Measurements from ENCODE around the gene PCDHGB5.
"Not testable (repeated sequence)": the region's sequence is repeated elsewhere in the genome, so short reads cannot be mapped to it uniquely, and the experiment has no call there.

The PCDHGB5 gene

GRCh38 chr5:141397756-141398551, at the start of gene PCDHGB5:
TSS of gene PCDHGB5 (plus strand) at chr5:141397947. CDS start at chr5:141398128, 181 bp downstream.
- in situ Hi-C loops (cut with MboI; ENCODE audit: low sequenced_read_pairs) = not testable (repeated sequence)

DNA sequence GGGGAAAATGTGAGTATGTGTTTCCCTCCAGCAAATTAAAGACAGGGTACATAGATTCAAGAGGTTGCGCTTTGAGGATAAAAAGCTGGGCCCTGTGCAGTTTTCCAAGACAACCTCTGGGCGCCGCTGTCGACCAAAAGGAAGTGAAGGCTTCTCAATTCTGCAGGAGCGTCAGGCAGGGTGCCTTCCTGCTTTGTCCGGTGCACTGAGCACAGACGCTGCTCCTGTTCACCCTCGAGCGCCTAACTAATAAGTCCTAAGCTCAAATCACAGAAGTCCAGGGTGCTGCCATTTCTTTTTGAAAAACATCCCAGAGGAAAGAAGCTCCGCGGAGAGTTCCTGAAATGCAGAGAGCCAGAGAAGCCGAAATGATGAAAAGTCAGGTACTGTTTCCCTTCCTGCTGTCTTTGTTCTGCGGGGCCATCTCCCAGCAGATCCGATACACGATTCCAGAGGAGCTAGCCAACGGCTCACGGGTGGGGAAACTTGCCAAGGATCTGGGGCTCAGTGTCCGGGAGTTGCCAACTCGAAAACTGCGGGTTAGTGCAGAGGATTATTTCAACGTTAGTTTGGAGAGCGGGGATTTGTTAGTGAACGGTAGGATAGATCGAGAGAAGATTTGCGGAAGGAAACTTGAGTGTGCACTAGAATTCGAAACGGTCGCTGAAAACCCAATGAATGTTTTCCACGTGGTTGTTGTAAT, 47.7 kb upstream of the PCDHGB5 start, which contains the start of gene PCDHGB1:
Gene PCDHGB1, plus strand, starts transcription at position 183 of the 703 bp plus-strand sequence. Its CDS starts 162 bp downstream, at position 345.
- in situ Hi-C loops (cut with MboI; ENCODE audit: low sequenced_read_pairs) = no loop called here

DNA sequence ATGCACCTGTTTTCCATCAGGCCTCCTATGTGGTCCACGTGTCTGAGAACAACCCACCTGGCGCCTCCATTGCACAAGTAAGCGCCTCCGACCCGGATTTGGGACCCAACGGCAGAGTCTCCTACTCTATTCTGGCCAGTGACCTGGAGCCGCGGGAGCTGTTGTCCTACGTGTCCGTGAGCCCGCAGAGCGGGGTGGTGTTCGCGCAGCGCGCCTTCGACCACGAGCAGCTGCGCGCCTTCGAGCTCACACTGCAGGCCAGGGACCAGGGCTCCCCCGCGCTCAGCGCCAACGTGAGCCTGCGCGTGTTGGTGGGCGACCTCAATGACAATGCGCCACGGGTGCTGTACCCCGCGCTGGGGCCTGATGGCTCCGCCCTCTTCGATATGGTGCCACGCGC, 46.2 kb upstream of the PCDHGB5 start:
- in situ Hi-C loops (cut with MboI; ENCODE audit: low sequenced_read_pairs) = no loop called here

GRCh38 chr5:141354900-141355469, 42.8 kb upstream of the PCDHGB5 start, which contains the start of gene PCDHGA4:
TSS of gene PCDHGA4 (plus strand) at chr5:141355021. CDS start at chr5:141355108, 87 bp downstream.
- in situ Hi-C loops (cut with MboI; ENCODE audit: low sequenced_read_pairs) = no loop called here

DNA sequence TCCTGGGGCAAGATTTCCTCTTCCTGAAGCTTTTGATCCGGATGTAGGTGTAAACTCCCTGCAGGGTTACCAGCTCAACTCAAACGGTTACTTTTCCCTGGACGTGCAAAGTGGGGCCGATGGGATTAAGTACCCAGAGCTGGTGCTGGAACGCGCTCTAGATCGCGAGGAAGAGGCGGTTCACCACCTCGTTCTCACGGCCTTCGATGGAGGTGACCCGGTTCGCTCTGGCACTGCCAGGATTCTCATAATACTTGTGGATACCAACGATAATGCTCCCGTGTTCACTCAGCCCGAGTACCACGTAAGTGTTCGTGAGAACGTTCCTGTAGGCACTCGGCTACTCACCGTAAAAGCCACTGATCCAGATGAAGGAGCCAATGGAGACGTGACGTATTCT, 42.1 kb upstream of the PCDHGB5 start:
- in situ Hi-C loops (cut with MboI; ENCODE audit: low sequenced_read_pairs) = no loop called here

DNA sequence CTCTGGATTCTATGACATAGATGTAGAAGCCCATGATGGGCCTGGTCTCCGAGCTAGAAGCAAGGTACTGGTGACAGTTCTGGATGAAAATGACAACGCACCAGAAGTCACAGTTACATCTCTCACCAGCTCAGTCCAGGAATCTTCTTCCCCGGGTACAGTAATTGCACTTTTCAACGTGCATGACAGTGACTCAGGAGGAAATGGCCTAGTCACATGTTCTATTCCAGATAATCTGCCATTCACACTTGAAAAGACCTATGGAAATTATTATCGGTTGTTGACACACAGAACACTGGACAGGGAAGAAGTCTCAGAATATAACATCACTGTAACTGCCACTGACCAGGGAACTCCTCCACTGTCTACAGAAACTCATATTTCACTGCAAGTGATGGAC, 41.6 kb upstream of the PCDHGB5 start:
- in situ Hi-C loops (cut with MboI; ENCODE audit: low sequenced_read_pairs) = no loop called here

- in situ Hi-C loops (cut with MboI; ENCODE audit: low sequenced_read_pairs) = no loop called here
Observed at GRCh38 chr5:141356950-141357349, 40.8 kb upstream of the PCDHGB5 start.

DNA sequence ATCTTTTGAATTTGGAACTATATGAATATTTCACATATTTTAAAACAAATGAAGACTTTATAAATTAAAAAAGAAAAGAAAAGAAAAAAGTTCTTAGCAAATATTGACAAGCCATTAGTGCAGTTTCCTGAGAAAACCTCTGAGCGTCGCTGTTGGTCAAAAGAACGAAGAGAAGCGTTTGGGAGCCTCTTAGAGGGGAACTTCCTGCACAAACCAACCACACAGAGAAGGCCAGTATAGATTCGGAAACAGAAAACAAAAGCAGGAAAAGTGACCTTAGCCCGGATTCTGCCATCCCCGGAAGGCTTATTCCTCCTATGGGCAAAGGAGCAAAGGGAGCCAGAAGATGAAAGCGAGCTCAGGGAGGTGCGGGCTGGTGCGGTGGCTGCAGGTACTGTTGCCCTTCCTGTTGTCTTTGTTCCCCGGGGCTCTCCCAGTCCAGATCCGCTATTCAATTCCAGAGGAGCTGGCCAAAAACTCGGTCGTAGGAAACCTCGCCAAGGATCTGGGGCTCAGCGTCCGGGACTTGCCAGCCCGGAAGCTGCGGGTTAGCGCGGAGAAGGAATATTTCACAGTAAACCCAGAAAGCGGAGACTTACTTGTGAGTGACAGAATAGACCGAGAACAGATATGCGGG, 37.8 kb upstream of the PCDHGB5 start, which contains the start of gene PCDHGB2:
Gene PCDHGB2, plus strand, starts transcription at position 205 of the 637 bp plus-strand sequence. Its CDS starts 142 bp downstream, at position 347.
- in situ Hi-C loops (cut with MboI; ENCODE audit: low sequenced_read_pairs) = no loop called here

GRCh38 chr5:141360685-141361084, 37.1 kb upstream of the PCDHGB5 start:
- in situ Hi-C loops (cut with MboI; ENCODE audit: low sequenced_read_pairs) = no loop called here

- in situ Hi-C loops (cut with MboI; ENCODE audit: low sequenced_read_pairs) = no loop called here
Observed at GRCh38 chr5:141362719-141363118, 35.0 kb upstream of the PCDHGB5 start.

GRCh38 chr5:141363952-141364660, 33.6 kb upstream of the PCDHGB5 start, which contains the start of gene PCDHGA5:
TSS of gene PCDHGA5 (plus strand) at chr5:141364162. CDS start at chr5:141364331, 169 bp downstream.
- in situ Hi-C loops (cut with MboI; ENCODE audit: low sequenced_read_pairs) = no loop called here

- in situ Hi-C loops (cut with MboI; ENCODE audit: low sequenced_read_pairs) = no loop called here
Observed at GRCh38 chr5:141366016-141366896, 31.5 kb upstream of the PCDHGB5 start.

DNA sequence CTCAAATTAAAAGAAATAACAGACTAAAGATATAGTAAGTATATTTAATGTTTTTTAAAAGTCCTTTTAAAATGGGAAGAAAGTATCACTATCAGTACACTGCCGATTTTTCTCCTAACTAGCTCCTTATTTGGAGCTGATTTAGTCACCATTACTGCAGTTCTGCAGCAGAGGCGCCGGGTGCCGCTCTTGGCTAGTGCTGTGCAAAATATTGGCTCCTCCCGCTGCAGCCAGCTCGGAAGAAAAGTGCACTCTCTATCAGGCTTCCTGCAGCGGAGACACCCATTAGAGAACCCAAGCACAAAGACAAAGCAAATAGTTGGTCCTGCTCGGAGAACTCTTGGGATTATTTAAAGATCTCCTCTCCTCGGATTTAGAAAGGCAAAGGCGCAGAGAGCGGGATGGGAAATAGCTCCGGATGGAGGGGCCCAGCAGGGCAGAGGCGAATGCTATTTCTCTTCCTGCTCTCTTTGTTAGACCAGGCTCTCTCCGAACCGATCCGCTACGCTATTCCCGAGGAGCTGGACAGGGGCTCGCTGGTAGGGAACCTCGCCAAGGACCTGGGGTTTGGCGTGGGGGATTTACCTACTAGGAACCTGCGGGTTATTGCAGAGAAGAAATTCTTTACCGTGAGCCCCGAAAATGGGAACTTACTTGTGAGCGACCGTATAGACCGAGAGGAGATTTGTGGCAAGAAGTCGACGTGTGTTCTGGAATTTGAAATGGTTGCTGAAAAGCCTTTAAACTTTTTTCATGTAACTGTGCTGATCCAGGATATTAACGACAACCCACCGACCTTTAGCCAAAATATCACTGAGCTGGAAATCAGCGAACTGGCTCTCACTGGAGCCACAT, 27.5 kb upstream of the PCDHGB5 start, which contains the start of gene PCDHGB3:
Gene PCDHGB3, plus strand, starts transcription at position 249 of the 855 bp plus-strand sequence. Its CDS starts 153 bp downstream, at position 402.
- in situ Hi-C loops (cut with MboI; ENCODE audit: low sequenced_read_pairs) = no loop called here

DNA sequence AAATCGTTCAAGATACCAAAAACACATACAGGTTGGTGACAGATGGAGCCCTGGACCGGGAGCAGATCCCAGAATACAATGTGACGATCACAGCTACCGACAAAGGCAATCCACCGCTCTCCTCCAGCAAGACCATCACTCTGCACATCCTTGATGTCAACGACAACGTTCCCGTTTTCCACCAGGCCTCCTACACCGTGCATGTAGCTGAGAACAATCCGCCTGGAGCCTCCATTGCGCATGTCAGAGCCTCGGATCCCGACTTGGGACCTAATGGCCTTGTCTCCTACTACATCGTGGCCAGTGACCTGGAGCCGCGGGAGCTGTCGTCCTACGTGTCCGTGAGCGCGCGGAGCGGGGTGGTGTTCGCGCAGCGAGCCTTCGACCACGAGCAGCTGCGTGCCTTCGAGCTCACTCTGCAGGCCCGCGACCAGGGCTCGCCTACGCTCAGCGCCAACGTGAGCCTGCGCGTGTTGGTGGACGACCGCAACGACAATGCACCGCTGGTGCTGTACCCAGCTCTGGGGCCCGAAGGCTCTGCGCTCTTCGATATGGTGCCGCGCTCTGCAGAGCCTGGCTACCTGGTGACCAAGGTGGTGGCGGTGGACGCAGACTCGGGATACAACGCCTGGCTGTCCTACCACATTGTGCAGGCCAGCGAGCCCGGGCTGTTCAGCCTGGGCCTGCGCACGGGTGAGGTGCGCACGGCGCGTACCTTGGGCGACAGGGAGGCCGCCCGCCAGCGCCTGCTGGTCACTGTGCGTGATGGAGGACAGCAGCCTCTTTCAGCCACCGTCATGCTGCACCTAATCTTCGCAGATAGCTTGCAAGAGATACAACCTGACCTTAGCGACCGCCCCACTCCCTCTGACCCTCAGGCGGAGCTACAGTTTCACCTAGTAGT, 25.9 kb upstream of the PCDHGB5 start:
- in situ Hi-C loops (cut with MboI; ENCODE audit: low sequenced_read_pairs) = no loop called here

DNA sequence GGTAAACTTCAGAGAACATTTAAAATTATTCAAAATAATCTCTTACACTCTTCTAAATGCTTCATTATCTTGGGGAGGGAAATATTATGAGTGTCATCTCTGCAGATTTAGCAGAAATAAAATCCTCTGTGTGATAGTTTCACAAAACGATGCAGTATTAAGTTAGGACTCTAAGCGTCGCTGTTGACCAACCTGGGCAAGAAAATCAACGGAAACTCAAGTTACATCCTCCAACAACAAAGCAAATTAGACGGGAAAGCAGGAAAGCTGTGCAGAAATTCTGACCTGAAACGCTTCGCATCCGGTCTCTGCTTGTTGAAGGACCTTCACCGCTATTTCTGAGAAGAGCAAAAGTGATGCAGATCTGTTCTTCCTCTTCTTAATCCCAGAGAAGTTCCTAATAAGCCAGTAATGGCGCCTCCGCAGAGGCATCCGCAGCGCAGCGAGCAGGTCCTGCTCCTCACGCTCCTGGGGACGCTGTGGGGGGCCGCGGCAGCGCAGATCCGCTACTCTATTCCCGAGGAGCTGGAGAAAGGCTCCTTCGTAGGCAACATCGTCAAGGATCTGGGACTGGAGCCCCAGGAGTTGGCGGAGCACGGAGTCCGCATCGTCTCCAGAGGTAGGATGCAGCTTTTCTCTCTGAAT, 24.0 kb upstream of the PCDHGB5 start, which contains the start of gene PCDHGA6:
Gene PCDHGA6, plus strand, starts transcription at position 219 of the 645 bp plus-strand sequence. Its CDS starts 193 bp downstream, at position 412.
- in situ Hi-C loops (cut with MboI; ENCODE audit: low sequenced_read_pairs) = no loop called here

DNA sequence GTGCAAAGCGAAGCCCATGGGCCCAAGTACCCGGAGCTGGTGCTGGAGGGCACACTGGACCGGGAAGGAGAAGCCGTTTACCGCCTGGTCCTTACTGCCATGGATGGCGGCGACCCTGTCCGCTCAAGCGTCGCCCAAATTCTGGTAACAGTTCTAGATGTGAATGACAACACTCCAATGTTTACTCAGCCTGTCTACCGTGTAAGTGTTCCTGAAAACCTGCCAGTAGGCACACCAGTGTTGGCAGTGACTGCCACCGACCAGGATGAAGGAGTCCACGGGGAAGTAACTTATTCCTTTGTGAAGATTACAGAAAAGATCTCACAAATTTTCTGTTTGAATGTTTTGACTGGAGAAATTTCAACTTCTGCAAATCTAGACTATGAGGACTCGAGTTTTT, 23.1 kb upstream of the PCDHGB5 start:
- in situ Hi-C loops (cut with MboI; ENCODE audit: low sequenced_read_pairs) = no loop called here
